C4-2B (cell line): ENCODE measurements around the gene PNPLA2.

Source experiments
- CTCF ChIP-seq: fragments of 450-650 bp; conservative IDR thresholded peaks from 2 replicates; pipeline ENCODE4 v1.5.1; 2017; ENCODE audit warnings: mild to moderate bottlenecking
- ZFX ChIP-seq: fragments of 450-650 bp; IDR thresholded peaks from 2 replicates; pipeline ENCODE4 v1.6.1; 2017

GRCh38 chr11:794766-795633 is 23.7 kb upstream of the PNPLA2 start:
- TF ChIP-seq CTCF (no peak), ZFX (no peak)
